GM19468 (cell line): Measurements from ENCODE around the gene TRIM5.
A peak's percentile ranks its signal among the peaks of the same experiment; 100 is the strongest.
"Not testable (repeated sequence)": the region's sequence is repeated elsewhere in the genome, so short reads cannot be mapped to it uniquely, and the experiment has no call there.

Experiments used
- ATAC-seq: cut with Tn5 transposase; IDR thresholded peaks from one replicate; pipeline ENCODE4 v1.9.1; 2021; ENCODE audit warnings: mild to moderate bottlenecking, moderate library complexity, moderate number of reproducible peaks; ENCODE audit not compliant: unreplicated experiment; ENCODE audit errors: extremely low read depth

The TRIM5 gene

DNA sequence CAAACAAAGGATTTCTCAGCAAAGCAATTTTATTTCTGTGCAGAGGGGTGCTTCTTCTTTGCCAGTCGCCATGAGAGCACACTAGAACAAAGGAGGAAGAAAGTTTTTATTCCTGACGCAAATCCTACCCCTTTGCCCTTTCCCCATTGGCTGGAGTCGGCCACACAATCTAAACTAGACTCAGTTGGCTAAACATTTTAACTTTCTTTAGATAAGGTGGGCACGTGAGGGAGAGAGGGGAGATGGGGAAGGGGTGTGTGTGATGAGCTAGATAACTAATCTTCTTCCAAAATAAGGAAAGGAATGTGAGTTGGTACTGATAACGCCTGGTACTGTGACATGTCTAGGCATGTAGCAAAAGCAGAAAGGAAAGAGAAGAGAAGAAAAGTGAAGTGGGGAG lies 5.3 kb upstream of the TRIM5 start:
- ATAC-seq: no peak

DNA sequence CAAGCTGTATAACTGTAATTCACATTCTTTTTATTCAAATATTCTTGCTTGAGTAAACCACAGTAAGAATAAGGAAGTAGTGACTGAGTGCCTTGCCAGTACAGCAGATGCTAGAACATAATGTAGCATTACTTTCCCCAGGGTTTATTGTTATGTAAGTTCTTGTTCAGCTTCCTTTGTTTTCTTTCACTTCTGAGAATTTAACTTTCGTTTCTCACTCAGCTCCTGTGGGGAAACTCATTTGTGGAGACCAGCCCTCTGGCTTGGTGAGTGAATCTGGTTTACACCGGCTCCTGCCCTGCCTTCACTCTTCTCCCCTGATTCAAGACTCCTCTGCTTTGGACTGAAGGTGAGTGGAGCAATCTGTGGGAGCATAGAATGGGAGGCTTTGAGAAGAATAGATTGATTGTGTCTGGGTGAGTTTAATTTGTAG lies 4.7 kb upstream of the TRIM5 start, which contains the start of gene TRIM22:
Gene TRIM22, plus strand, starts transcription at position 240 of the 433 bp plus-strand sequence. CDS start 6,443 bp downstream, outside the sequence.
- ATAC-seq: peak; percentile 82

DNA sequence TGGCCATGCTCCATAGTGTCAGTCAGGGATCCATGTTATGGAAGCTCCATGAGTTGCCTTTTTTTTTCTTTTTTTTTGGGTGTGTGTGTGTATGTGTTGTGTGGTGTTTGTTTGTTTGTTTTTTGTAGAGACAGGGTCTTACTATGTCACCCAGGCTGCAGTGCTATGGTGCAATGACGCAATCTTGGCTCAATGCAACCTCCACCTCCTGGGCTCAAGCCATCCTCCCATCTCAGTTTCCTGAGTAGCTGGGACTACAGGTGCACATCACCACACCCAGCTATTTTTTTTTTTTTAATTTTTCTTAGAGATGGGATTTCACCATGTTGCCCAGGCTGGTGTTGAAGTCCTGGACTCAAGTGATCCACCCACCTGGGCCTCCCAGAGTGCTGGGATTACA lies 3.6 kb upstream of the TRIM5 start:
- ATAC-seq: no peak

DNA sequence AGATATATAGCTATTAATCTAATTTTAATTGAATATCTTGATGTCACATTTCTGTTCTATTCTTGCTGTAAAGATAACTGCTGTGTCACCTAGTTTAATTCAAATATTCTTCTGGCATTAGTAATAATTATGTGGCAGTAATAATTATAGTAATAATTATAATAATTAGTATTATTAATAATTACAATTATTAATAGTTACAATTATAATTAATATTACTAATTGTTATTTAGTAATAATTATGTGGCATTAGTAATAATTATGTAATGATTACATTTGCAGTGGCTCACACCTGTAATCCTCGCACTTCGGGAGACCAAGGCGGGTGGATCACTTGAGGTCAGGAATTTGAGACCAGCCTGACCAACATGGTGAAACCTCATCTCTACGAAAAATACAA lies 1.6 kb upstream of the TRIM5 start:
- no peak for ATAC-seq

DNA sequence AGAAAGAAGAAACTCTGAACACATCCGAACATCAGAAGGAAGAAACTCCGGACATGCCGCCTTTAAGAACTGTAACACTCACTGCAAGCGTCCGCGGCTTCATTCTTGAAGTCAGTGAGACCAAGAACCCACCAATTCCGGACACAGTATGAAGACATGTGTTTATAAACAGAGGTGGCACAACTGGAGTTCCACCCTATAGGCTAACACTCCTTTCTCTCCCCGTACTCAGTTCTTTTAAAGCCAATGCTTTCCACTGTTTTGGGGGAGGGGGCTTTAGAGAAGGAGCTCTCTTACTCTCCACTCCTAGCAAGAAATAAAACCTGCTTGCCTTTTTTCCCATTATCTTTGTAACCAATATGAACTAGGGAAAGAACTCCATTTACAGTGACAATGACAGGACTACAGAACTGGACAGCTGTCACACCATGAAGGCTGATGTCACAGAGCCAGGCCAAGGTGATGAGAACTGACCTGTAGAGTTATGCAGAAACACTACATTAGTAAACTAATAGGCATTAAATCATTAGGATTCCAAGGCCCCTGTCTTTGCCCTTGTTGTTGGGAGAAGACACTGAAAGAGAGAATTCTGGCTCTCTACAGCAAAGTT lies 733 bp downstream of the TRIM5 start:
- no peak for ATAC-seq

DNA sequence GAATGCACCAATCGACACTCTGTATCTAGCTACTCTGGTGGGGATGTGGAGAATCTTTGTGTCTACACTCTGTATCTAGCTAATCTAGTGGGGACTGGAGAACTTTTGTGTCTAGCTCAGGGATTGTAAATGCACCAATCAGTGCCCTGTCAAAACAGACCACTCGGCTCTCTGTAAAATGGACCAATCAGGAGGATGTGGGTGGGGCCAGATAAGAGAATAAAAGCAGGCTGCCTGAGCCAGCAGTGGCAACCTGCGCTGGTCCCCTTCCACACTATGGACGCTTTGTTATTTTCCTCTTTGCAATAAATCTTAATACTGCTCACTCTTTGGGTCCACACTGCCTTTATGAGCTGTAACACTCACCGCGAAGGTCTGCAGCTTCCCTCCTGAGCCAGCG lies 1.3 kb downstream of the TRIM5 start:
- ATAC-seq: not testable (repeated sequence)

DNA sequence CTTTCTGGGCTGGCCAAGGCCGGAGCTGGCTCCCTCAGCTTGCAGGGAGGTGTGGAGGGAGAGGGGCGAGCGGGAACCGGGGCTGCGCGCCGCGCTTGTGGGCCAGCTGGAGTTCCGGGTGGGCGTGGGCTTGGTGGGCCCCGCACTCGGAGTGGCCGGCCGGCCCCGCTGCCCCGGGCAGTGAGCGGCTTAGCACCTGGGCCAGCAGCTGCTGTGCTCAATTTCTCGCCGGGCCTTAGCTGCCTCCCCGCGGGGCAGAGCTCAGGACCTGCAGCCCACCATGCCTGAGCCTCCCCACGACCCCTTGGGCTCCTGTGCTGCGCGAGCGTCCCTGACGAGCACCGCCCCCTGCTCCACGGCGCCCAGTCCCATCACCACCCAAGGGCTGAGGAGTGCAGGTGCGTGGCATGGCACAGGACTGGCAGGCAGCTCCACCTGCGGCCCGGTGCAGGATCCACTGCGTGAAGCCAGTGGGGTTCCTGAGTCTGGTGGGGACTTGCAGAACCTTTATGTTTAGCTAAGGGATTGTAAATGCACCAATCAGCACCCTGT lies 1.9 kb downstream of the TRIM5 start:
- not testable (repeated sequence) for ATAC-seq

DNA sequence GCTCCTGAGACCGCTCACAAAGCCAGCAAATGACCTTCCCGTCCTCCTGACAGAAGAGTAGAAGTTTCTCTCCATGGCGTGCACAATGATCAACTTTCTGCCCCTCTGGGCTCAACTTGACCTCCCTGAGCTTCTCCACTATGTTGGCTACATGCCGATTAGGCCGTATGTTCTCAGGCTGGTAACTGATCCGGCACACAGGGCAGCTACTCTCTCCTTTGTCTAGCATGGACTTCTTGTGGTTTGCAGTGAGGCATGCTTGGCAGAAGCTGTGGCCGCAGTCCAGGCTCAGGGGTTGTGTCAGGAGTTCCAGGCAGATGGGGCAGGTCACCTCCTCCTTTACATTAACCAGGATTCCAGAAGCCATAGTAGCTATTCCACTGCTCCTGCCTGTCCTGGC lies 5.1 kb downstream of the TRIM5 start:
- ATAC-seq: no peak

DNA sequence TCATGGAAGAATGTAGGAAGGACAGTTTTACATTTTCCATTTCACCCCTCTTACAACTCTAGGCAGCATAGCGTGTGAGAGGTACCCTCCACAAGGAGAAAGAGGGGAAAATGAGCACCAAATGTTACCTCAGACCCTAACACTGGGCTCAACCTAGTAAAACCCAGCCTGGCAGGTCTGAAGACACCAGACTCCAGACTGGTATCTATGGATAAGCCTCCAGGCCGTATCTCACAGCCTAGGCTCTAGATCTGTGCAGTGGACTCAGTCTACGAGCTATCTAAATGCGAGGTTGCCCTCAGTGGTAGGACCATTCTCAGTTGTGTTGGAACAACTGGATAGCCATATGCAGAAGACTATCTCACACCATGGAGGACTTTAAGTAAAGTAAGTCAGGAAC lies 10.5 kb downstream of the TRIM5 start:
- no peak for ATAC-seq

DNA sequence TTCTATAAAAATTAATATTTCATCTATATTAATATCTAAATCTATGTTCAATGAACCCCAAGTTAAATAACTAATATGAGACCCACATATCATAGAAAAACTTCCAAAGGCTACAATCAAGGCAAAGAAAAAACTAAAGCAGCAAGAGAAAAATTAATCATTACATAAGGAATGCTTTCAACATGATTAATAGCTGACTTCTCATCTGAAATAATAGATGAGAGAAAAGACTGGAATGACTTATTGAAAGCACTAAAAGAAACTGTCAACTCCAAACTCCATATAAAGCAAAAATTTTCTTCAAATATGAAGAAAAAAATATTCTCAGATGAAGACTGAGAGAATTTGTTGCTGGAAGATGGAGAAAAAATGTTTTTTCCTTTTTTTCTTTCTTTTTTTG lies 13.0 kb downstream of the TRIM5 start:
- ATAC-seq: no peak

DNA sequence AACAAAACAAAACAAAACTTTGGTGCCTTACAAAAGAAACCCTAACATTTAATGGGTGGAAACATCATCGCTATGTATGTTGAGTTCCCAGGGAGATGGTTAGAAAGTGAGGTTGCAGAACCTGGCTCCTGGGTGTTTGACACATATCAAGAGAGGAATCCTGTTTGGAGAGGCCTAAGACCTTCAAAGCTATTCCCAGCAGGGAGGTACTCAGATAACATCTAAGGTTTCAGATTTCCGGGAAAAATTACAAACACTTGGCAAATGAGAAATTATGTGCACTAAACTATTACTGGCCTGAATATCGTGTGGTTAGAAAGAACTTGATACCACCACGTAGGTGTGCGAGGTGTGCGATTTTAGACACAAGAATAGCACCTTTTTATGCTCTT lies 18.5 kb downstream of the TRIM5 start:
- ATAC-seq: no peak

DNA sequence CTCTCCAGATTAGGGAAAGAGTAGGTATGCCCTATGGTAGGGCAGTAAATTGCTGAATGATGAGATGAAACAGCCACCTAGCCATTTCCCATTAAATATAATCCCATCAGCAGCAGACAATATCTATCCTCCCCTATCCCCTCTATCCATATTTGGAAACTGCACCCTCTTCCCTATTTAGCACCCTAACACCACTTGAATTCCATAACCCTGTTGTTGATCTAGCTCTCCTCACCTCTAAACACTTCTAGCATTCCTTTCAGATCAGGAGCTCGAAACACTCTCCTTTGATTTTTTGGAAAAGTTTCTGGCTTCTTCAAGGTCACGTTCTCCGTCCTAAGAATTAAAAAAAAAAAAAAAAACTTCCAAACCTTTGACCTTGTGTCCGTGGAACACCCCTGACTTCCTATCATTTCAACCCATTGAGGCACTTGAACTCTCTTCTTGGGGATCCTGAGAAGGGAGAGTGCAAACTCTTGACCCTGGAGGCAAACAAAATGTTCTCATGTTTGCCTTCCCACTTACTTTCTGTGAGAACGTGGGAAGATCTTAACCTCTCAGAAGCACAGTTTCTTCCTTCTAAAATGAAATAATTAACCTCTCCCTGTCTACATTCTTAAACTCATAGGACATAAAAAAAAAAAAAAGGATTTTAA lies 19.0 kb downstream of the TRIM5 start:
- no peak for ATAC-seq

DNA sequence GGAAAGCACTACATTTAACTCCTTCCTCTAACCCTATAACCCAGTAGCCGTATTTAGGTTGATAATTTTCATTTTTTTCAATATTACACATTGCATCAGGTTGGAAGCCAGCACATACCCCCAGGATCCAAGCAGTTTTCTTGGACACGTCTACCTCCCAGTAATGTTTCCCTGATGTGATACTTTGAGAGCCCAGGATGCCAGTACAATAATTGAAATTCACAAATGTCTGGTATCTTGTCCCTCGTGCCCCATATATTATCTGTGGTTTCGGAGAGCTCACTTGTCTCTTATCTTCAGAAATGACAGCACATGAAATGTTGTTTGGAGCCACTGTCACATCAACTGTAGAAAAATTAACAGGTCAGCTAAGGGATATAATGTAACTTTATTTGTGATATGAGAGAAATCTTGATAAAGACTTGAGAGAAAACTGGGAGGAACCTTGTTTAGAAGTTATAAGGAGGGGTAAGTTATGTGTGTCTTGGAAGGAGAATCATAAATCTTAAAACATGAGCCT lies 19.8 kb downstream of the TRIM5 start:
- no peak for ATAC-seq

DNA sequence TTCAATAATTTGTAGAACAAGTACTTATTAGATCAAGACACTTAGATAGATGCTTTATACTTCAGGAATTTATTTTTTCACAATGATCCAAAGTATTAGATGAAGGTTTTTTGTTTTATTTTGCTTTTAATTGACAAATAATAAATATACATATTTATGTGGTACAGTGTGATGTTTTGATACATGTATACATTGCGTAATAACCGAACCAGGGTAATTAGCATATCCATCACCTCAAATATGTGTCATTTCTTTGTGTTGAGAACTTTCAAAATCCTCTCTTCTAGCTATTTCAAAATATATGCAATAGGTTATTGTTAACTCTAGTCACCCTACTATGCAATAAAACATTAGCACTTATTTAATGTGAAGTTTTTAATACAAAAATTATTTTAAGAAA lies 21.4 kb downstream of the TRIM5 start:
- ATAC-seq: no peak

DNA sequence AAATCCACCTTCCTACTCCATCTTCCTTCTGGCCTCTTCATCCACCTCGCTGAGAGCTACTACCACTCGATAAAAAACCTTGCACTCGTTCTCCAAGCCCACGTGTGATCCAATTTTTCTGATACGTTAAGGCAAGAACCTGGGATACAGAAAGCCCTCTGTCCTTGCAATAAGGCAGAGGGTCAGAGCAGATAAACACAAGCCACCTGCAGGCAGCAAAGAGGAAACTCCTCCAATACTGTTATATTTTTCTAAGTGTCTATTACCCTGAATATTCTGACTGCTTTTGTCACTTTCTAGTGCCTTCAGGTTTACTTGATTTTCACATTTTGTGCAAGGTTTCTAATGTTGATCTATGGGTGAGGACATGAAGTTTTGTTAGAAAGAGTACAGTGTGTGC lies 26.6 kb downstream of the TRIM5 start:
- ATAC-seq: no peak

DNA sequence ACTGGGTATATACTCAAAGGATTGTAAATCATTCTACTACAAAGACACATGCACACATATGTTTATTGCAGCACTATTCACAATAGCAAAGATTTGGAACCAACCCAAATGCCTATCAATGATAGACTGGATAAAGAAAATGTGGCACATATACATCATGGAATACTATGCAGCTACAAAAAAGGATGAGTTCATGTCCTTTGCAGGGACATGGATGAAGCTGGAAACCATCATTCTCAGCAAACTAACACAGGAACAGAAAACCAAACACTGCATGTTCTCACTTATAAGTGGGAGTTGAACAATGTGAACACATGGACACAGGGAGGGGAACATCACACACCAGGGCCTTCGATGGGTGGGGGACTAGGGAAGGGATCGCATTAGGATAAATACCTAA lies 27.9 kb downstream of the TRIM5 start:
- not testable (repeated sequence) for ATAC-seq

DNA sequence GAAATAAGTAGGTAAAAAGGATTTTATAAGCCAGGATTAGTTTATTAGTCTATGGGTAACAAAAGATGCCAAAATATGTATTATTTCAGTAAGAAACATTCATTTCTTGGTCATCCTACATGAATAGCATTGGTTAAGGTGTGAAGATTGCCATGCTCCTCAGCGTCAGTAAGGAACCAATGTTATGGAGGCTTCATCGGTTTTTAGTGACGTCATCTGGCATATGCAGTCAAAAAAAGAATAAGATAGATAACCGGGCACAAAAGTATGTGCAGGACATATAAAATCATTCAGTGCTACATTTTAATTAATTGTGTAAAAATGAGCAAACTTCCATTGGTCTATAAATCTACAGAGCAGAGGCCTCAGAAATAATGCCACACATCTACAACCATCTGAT lies 29.4 kb downstream of the TRIM5 start:
- no peak for ATAC-seq

DNA sequence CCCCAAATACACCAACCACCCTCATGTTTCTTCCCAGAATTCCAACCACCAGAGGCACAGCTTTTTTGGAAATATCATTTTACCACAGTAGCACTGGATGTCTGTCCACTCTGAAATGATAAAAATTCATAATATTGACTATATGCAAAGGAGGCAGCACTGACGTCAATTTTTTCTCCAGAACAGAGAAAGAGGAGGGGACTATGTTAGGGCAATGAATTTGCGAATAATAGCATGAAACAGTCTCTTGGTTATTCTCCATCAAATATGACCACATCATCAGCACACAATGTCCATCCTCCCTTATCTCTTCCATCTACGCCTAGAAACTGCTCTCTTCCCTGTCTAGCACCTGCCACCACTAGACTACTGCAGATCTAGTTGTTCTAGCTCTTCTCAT lies 38.7 kb downstream of the TRIM5 start:
- no peak for ATAC-seq

DNA sequence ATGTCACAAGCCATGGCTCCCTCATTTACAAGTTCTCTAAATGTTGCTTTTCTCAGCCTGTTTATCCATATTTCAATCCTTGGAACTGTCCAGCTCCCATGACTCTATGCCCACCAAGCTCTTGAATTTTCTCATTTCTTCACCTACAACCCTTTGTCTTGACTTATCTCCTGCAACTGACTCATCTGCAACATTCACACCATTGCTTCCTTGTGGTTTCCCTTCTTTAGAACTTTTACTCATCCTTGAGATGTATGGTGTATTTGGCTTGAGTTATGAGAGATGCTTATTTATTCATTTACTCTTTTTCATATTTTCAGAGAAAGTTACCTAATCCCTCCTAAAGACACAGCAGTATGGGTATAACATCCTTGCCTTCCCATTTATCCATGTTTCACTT lies 41.3 kb downstream of the TRIM5 start:
- no peak for ATAC-seq

DNA sequence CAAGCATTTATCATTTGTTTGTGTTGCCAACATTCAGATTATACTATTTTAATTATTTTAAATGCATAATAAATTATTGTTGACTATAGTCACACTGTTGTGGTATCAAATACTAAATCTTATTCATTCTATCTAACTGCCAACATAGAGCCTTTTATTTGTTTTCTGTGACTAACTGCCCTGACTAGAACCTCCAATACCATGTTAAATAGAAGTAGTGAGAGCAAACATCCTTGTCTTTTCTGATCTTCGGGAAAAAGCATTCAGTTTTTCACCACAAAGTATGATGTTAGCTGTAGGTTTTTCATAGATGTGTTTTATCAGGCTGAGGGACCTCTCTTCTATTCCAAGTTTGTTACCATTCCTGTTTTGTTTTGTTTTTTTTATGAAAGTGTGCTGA lies 44.9 kb downstream of the TRIM5 start:
- no peak for ATAC-seq

DNA sequence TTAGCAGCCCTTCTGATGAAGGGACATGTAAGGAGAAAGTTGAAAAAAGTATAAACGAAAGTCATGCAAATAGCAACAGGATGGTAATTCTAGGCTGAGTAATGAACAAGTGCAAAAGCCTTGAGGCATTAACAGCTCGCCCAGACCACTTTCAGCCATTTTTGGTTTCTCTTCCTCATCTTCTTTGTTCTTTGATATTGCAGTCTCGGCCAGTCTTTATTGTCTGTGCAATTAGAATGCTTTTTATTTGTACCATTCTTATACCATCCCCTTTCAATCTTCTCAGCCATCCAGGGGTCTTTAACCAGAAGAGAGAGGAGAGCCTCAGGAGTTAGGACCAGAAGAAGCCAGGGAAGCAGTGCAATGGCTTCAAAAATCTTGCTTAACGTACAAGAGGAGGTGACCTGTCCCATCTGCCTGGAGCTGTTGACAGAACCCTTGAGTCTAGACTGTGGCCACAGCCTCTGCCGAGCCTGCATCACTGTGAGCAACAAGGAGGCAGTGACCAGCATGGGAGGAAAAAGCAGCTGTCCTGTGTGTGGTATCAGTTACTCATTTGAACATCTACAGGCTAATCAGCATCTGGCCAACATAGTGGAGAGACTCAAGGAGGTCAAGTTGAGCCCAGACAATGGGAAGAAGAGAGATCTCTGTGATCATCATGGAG lies 52.8 kb downstream of the TRIM5 start:
- peak; percentile 94 for ATAC-seq
